ENCODE measurements around the gene PPAT.

The PPAT gene

GRCh38 chr4:56434599-56435139, 746 bp downstream of the PPAT start:
- DNase-seq (ENCODE audit: low spot score) = peak; percentile 11

- no peak for DNase-seq (ENCODE audit: low spot score)
Measured at GRCh38 chr4:56433280-56433679, 2.1 kb downstream of the PPAT start.

GRCh38 chr4:56430203-56430602, 5.2 kb downstream of the PPAT start:
- DNase-seq (ENCODE audit: low spot score) = no peak

- no peak for DNase-seq (ENCODE audit: low spot score)
Measured at GRCh38 chr4:56427179-56427578, 8.2 kb downstream of the PPAT start.

GRCh38 chr4:56426273-56426672, 9.1 kb downstream of the PPAT start:
- DNase-seq (ENCODE audit: low spot score) = no peak

GRCh38 chr4:56425518-56425917, 9.9 kb downstream of the PPAT start:
- no peak for DNase-seq (ENCODE audit: low spot score)

- DNase-seq (ENCODE audit: low spot score) = peak; percentile 65
Measured at GRCh38 chr4:56424697-56425514, 10.5 kb downstream of the PPAT start.

GRCh38 chr4:56424176-56424575, 11.2 kb downstream of the PPAT start:
- DNase-seq (ENCODE audit: low spot score) = no peak

GRCh38 chr4:56417396-56417795, 18.0 kb downstream of the PPAT start:
- DNase-seq (ENCODE audit: low spot score) = no peak

- DNase-seq (ENCODE audit: low spot score) = no peak
Measured at GRCh38 chr4:56416349-56416748, 19.1 kb downstream of the PPAT start.

GRCh38 chr4:56414135-56414670, 21.2 kb downstream of the PPAT start:
- DNase-seq (ENCODE audit: low spot score) = no peak

- no peak for DNase-seq (ENCODE audit: low spot score)
Measured at GRCh38 chr4:56410247-56411062, 25.0 kb downstream of the PPAT start.

- no peak for DNase-seq (ENCODE audit: low spot score)
Measured at GRCh38 chr4:56409511-56410090, 25.8 kb downstream of the PPAT start.

GRCh38 chr4:56408978-56409377, 26.4 kb downstream of the PPAT start:
- no peak for DNase-seq (ENCODE audit: low spot score)

- no peak for DNase-seq (ENCODE audit: low spot score)
Measured at GRCh38 chr4:56406151-56406550, 29.3 kb downstream of the PPAT start.

GRCh38 chr4:56405016-56405415, 30.4 kb downstream of the PPAT start:
- DNase-seq (ENCODE audit: low spot score) = no peak

- DNase-seq (ENCODE audit: low spot score) = no peak
Measured at GRCh38 chr4:56400560-56400959, 34.9 kb downstream of the PPAT start.

- no peak for DNase-seq (ENCODE audit: low spot score)
Measured at GRCh38 chr4:56391270-56391669, 44.1 kb downstream of the PPAT start.

- DNase-seq (ENCODE audit: low spot score) = no peak
Measured at GRCh38 chr4:56389558-56389957, 45.9 kb downstream of the PPAT start.

GRCh38 chr4:56388306-56388705, 47.1 kb downstream of the PPAT start:
- DNase-seq (ENCODE audit: low spot score) = no peak

GRCh38 chr4:56387023-56388001, 48.1 kb downstream of the PPAT start, which contains the start of gene AASDH:
AASDH (minus strand) TSS chr4:56387491; CDS start chr4:56384299, 3,192 bp downstream.
- DNase-seq (ENCODE audit: low spot score) = peak; percentile 96

All from CD4-positive, alpha-beta T cell treated with Interleukin-2 at 100 ng/mL for 4 hours (primary cell).